Keratinocyte (primary cell): ENCODE results near the gene ARHGAP12. TPM values are rescaled to one million over a fixed set of nuclear protein-coding genes. Genes with fewer than 3 reads are reported as not detected.

ENCODE experiments used
- DNase-seq: peaks from one replicate; pipeline ENCODE4 v3.0.0-alpha.2; 2011; ENCODE audit warnings: low read depth, missing footprints, low spot score
- FAIRE-seq: peaks from 2 replicates; lab custom pipeline; 2011; peaks lifted over from hg19 to GRCh38; lab: Jason Lieb, UNC
- H2AFZ ChIP-seq: 2 replicates; pipeline ENCODE4 v1.6.0; 2012; ENCODE audit warnings: low read length, control low read depth, inconsistent platforms; ENCODE audit not compliant: control insufficient read depth
- H3K27ac ChIP-seq: 2 replicates; pipeline ENCODE4 v1.5.1; 2011; ENCODE audit warnings: low read length; ENCODE audit not compliant: control insufficient read depth, insufficient read depth
- H3K27me3 ChIP-seq: 3 replicates; pipeline ENCODE4 v1.6.0; 2011; ENCODE audit warnings: low read length; ENCODE audit not compliant: control insufficient read depth, insufficient read depth; ENCODE audit errors: extremely low read depth
- H3K36me3 ChIP-seq, 2 experiments: 2 replicates in 1 of 2; 3 replicates in 1 of 2; pipeline ENCODE4 v1.5.1; 2011; ENCODE audit warnings: low read length in 2 of 2, mild to moderate bottlenecking in 1 of 2; ENCODE audit not compliant: control insufficient read depth in 2 of 2, insufficient read depth in 2 of 2; ENCODE audit errors: extremely low read depth in 1 of 2
- H3K4me1 ChIP-seq: 3 replicates; pipeline ENCODE4 v1.5.1; 2011; ENCODE audit warnings: low read length; ENCODE audit not compliant: control insufficient read depth, insufficient read depth; ENCODE audit errors: extremely low read depth
- H3K4me2 ChIP-seq: 3 replicates; pipeline ENCODE4 v1.6.0; 2011; ENCODE audit warnings: low read depth, low read length; ENCODE audit not compliant: control insufficient read depth, insufficient read depth; ENCODE audit errors: extremely low read depth
- H3K4me3 ChIP-seq, 3 experiments: fragments of 200-600 bp in 1 of 3; sonication (generic) in 1 of 3; 2 replicates in 2 of 3; 3 replicates in 1 of 3; pipeline ENCODE4 v1.5.1; 2011 to 2016; ENCODE audit warnings: low read length in 3 of 3, mild to moderate bottlenecking in 3 of 3, control low read depth in 2 of 3, inconsistent platforms in 1 of 3, low read depth in 1 of 3, mixed read lengths in 1 of 3, mixed run types in 1 of 3, moderate library complexity in 1 of 3; ENCODE audit not compliant: control insufficient read depth in 2 of 3, insufficient read depth in 2 of 3; ENCODE audit errors: extremely low read depth in 1 of 3
- H3K79me2 ChIP-seq: 2 replicates; pipeline ENCODE4 v1.6.0; 2012; ENCODE audit warnings: low read length; ENCODE audit not compliant: control insufficient read depth, insufficient read depth
- H3K9ac ChIP-seq: 3 replicates; pipeline ENCODE4 v1.6.0; 2011; ENCODE audit warnings: low read length; ENCODE audit not compliant: control insufficient read depth, insufficient read depth; ENCODE audit errors: extremely low read depth
- H3K9me1 ChIP-seq: 3 replicates; pipeline ENCODE4 v1.6.0; 2011; ENCODE audit warnings: low read length; ENCODE audit not compliant: control insufficient read depth, insufficient read depth; ENCODE audit errors: extremely low read depth
- H3K9me3 ChIP-seq: 2 replicates; pipeline ENCODE4 v1.5.1; 2012; ENCODE audit warnings: low read depth, low read length; ENCODE audit not compliant: control insufficient read depth
- H4K20me1 ChIP-seq: 3 replicates; pipeline ENCODE4 v1.6.0; 2011; ENCODE audit warnings: low read length; ENCODE audit not compliant: control insufficient read depth, insufficient read depth; ENCODE audit errors: extremely low read depth
- EZH2 ChIP-seq: IDR thresholded peaks from one replicate; pipeline ENCODE4 v1.6.1; 2012; ENCODE audit warnings: inconsistent platforms, mild to moderate bottlenecking, low read length, moderate library complexity
- dilution Hi-C: fragments of 300-500 bp; cut with MboI; formaldehyde crosslinking; loops from one replicate; pipeline ENCODE4 v1.7.0; 2020; ENCODE audit warnings: low sequenced_read_pairs; ENCODE audit not compliant: extremely low pct_ligation_motif_present
- polyA plus RNA-seq, 5 experiments: library from polyadenylated mRNA; depleted of rRNA in 3 of 5; stranded (reverse) in 3 of 5; stranded (forward) in 1 of 5; unstranded in 1 of 5; fragments of >200 nt; gene quantifications; 1 replicate in 1 of 5; 2 replicates in 3 of 5; 3 replicates in 1 of 5; pipeline versions ENCODE4 v1.2.1 to v1.2.3, GENCODE V29; 2011 to 2012; ENCODE audit warnings: missing spikeins in 2 of 5, low read depth in 1 of 5, low replicate concordance in 1 of 5
- TF ChIP-seq, protein P1 (sequence below), 3 experiments: IDR thresholded peaks in 1 of 3; conservative IDR thresholded peaks in 1 of 3; optimal IDR thresholded peaks in 1 of 3; 2 replicates in 2 of 3; 3 replicates in 1 of 3; pipeline versions ENCODE3 to v1.5.1; 2011; ENCODE audit warnings: low read length in 3 of 3, mild to moderate bottlenecking in 3 of 3, moderate library complexity in 2 of 3, control low read depth in 1 of 3, inconsistent platforms in 1 of 3; ENCODE audit not compliant: insufficient read depth in 2 of 3; ENCODE audit errors: extremely low read depth in 1 of 3

The ARHGAP12 gene
- polyA plus RNA-seq, 1 donor (not counting 4 experiments of a cell fraction or from before 2014, with no cell fraction given) = 26.6 TPM

DNA sequence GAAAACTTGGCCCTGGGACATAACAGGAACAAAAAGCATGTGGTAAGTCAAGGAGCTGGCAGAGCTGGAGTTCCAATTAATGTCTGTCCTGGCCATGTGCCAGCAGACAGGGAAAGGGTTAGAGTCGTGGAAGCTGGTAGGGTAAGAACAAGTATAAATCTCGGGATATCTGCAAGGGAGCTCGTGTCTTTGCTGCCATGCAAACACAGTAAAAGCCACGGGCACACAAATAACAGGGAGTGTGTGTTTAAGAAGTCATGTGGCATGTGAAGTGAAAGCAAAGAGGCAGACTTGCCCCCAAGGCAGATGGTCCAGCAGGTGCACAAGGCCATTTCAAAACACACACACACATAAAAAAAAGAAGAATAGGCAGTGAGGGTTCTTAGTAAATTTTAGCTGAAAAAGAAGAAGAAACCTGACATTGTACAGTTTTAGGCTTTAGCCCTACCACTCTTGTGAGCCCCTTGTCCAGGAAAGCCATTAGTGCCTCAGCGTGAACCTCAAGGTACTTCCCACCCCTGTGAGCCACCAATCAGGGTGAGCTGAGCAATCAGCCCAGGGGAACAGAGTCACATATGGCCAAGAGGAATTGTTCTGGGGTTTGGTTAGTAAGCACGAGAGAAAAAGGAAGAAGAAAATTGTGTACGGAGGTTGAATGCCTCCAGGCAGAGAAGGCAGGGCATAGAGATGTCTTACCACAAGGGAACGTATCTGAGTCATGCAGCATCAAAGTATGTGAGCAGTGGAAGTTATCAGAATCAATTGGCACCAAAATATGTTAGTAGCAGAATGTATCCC is 32.8 kb upstream of the ARHGAP12 start:
- no peaks in the 10 kb centered on the region for H3K9me3 ChIP-seq
- peak overlapping the region; percentile 26 for H3K9ac ChIP-seq
- no peak for TF ChIP-seq EZH2
- TF ChIP-seq, protein P1, sequence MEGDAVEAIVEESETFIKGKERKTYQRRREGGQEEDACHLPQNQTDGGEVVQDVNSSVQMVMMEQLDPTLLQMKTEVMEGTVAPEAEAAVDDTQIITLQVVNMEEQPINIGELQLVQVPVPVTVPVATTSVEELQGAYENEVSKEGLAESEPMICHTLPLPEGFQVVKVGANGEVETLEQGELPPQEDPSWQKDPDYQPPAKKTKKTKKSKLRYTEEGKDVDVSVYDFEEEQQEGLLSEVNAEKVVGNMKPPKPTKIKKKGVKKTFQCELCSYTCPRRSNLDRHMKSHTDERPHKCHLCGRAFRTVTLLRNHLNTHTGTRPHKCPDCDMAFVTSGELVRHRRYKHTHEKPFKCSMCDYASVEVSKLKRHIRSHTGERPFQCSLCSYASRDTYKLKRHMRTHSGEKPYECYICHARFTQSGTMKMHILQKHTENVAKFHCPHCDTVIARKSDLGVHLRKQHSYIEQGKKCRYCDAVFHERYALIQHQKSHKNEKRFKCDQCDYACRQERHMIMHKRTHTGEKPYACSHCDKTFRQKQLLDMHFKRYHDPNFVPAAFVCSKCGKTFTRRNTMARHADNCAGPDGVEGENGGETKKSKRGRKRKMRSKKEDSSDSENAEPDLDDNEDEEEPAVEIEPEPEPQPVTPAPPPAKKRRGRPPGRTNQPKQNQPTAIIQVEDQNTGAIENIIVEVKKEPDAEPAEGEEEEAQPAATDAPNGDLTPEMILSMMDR (optimal IDR thresholded peaks at IDR 0.05 in 1 of 3, IDR thresholded peaks at IDR 0.05 in 1 of 3, conservative IDR thresholded peaks at IDR 0.05 in 1 of 3; ENCODE audit: extremely low read depth in 1 of 3, insufficient read depth in 2 of 3, low read length in 3 of 3) = no peak
- peak; percentile 97 for FAIRE-seq
- no peaks in the 10 kb centered on the region for H3K9me1 ChIP-seq
- peak overlapping the region; percentile 70 for H3K4me2 ChIP-seq
- no peaks in the 10 kb centered on the region for H4K20me1 ChIP-seq
- dilution Hi-C loops = no loop called here
- H3K27ac ChIP-seq = peak overlapping the region; percentile 63
- H3K36me3 ChIP-seq = no peaks in the 10 kb centered on the region
- peak overlapping the region in 1 of 3 experiments; percentile 3 for H3K4me3 ChIP-seq
- no peak overlapping the region for H2AFZ ChIP-seq
- no peaks in the 10 kb centered on the region for H3K27me3 ChIP-seq
- H3K4me1 ChIP-seq = peaks cover 34% of the 10 kb centered on the region
- H3K79me2 ChIP-seq = no peaks in the 10 kb centered on the region
- DNase-seq = peak; percentile 94

DNA sequence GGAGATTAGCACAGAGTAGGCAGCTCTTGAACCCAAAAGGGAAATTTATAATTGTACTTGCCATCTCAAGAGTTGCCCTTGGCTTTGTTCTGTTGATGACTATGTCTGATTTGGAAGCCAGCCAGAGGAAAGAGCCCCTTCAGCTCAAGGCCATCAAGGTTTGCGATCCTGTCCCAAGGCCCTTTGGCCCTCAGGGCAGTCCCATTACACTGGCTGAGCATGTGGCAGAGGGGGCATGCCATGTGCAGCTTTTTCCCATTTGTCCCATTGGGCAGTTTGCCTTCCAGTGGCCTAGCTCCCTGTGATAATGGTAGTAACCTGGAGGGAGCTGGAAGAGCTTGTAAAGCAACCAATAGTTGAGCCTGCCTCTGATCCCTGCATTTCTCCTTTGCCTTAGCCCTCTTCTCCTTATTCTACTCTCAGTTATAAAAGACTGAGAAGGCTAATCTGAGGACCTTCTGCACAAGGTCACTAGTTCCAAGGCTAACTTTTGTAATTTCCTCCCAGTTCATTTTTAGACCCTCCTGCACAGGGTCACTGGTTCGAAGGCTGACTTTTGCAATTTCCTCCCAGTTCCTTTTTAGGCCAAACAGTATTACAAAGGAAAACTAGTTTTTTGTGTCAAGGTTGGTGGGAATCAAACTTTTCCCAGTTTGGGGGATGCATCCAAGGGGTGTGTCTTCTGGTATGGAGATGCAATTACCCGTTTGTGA is 31.0 kb upstream of the ARHGAP12 start:
- H3K4me1 ChIP-seq = peaks cover 34% of the 10 kb centered on the region
- DNase-seq (no peak), FAIRE-seq (no peak)
- no peak overlapping the region for H3K27ac ChIP-seq
- peaks cover 4% of the 10 kb centered on the region for H3K9me3 ChIP-seq
- dilution Hi-C loops = no loop called here
- no peaks in the 10 kb centered on the region for H3K9me1 ChIP-seq
- no peaks in the 10 kb centered on the region for H3K36me3 ChIP-seq
- TF ChIP-seq EZH2 = no peak
- TF ChIP-seq, protein P1 (optimal IDR thresholded peaks at IDR 0.05 in 1 of 3, IDR thresholded peaks at IDR 0.05 in 1 of 3, conservative IDR thresholded peaks at IDR 0.05 in 1 of 3; ENCODE audit: extremely low read depth in 1 of 3, insufficient read depth in 2 of 3, low read length in 3 of 3) = no peak
- no peaks in the 10 kb centered on the region for H3K79me2 ChIP-seq
- no peak overlapping the region for H3K4me2 ChIP-seq
- no peak overlapping the region for H3K4me3 ChIP-seq
- no peak overlapping the region for H3K9ac ChIP-seq
- no peaks in the 10 kb centered on the region for H4K20me1 ChIP-seq
- no peak overlapping the region for H2AFZ ChIP-seq
- H3K27me3 ChIP-seq = no peaks in the 10 kb centered on the region
